ENCODE data around the gene CDH13. TPM values are rescaled to one million over a fixed set of nuclear protein-coding genes. Genes with fewer than 3 reads are reported as not detected.

The CDH13 gene
- polyA plus RNA-seq, 3 donors: 1.0 to 7.7 (median 2.8) TPM

- WGBS, 3 donors: 48 to 61% (median 59%) methylated on average over 5 of the region's 5 CpGs
- no peak overlapping the region for H3K27ac ChIP-seq (ENCODE audit: low read depth, low read length)
These were observed 1021.6 kb downstream of the CDH13 start for GRCh38 chr16:83648347-83648746.

- no peak overlapping the region for H3K27ac ChIP-seq (ENCODE audit: low read depth, low read length)
- WGBS, 3 donors: 72 to 83% (median 83%) methylated on average over 8 of the region's 8 CpGs
These were observed 1025.1 kb downstream of the CDH13 start for GRCh38 chr16:83651871-83652270.

- WGBS, 3 donors: 70 to 83% (median 82%) methylated on average over 9 of the region's 9 CpGs
- no peak overlapping the region for H3K27ac ChIP-seq (ENCODE audit: low read depth, low read length)
These were observed 1026.2 kb downstream of the CDH13 start for GRCh38 chr16:83652943-83653342.

GRCh38 chr16:83653785-83654184, 1027.0 kb downstream of the CDH13 start:
- H3K27ac ChIP-seq (ENCODE audit: low read depth, low read length): no peak overlapping the region
- 72 to 77% (median 76%) methylated on average over 6 of the region's 6 CpGs for WGBS, 3 donors

GRCh38 chr16:83660282-83660681, 1033.5 kb downstream of the CDH13 start:
- 62 to 86% (median 83%) methylated on average over 4 of the region's 4 CpGs for WGBS, 3 donors
- no peak overlapping the region for H3K27ac ChIP-seq (ENCODE audit: low read depth, low read length)

- H3K27ac ChIP-seq (ENCODE audit: low read depth, low read length): no peak overlapping the region
These were observed 1034.9 kb downstream of the CDH13 start for GRCh38 chr16:83661656-83662055.

- 57 to 84% (median 84%) methylated on average over 2 of the region's 2 CpGs for WGBS, 3 donors
- H3K27ac ChIP-seq (ENCODE audit: low read depth, low read length): no peak overlapping the region
These were observed 1039.7 kb downstream of the CDH13 start for GRCh38 chr16:83666449-83666848.

GRCh38 chr16:83669456-83669855, 1042.7 kb downstream of the CDH13 start:
- 56 to 77% (median 74%) methylated on average over 5 of the region's 5 CpGs for WGBS, 3 donors
- no peak overlapping the region for H3K27ac ChIP-seq (ENCODE audit: low read depth, low read length)

- no peak overlapping the region for H3K27ac ChIP-seq (ENCODE audit: low read depth, low read length)
- WGBS, 3 donors: 4 to 21% (median 21%) methylated on average over 5 of the region's 5 CpGs
These were observed 1048.3 kb downstream of the CDH13 start for GRCh38 chr16:83674931-83675535.

- WGBS, 3 donors: 66 to 74% (median 71%) methylated on average over 6 of the region's 6 CpGs
These were observed 1049.3 kb downstream of the CDH13 start for GRCh38 chr16:83676086-83676485.

GRCh38 chr16:83680980-83681379, 1054.2 kb downstream of the CDH13 start:
- 59 to 81% (median 76%) methylated on average over 4 of the region's 4 CpGs for WGBS, 3 donors
- H3K27ac ChIP-seq (ENCODE audit: low read depth, low read length): no peak overlapping the region

More at GRCh38 chr16:83676086-83676485, 1049.3 kb downstream of the CDH13 start:
- H3K27ac ChIP-seq (ENCODE audit: low read depth, low read length): no peak overlapping the region

- no peak overlapping the region for H3K27ac ChIP-seq (ENCODE audit: low read depth, low read length)
- WGBS, 3 donors: 34 to 52% (median 47%) methylated on average over 9 of the region's 9 CpGs
These were observed 1054.7 kb downstream of the CDH13 start for GRCh38 chr16:83681381-83681956.

- 56 to 68% (median 60%) methylated on average over 13 of the region's 13 CpGs for WGBS, 3 donors
- no peak overlapping the region for H3K27ac ChIP-seq (ENCODE audit: low read depth, low read length)
These were observed 1055.5 kb downstream of the CDH13 start for GRCh38 chr16:83682116-83682867.

- no peak overlapping the region for H3K27ac ChIP-seq (ENCODE audit: low read depth, low read length)
- WGBS, 3 donors: 12 to 49% (median 43%) methylated on average over 7 of the region's 7 CpGs
These were observed 1056.1 kb downstream of the CDH13 start for GRCh38 chr16:83682868-83683235.

- 78 to 89% (median 87%) methylated on average over 8 of the region's 8 CpGs for WGBS, 3 donors
- H3K27ac ChIP-seq (ENCODE audit: low read depth, low read length): no peak overlapping the region
These were observed 1058.9 kb downstream of the CDH13 start for GRCh38 chr16:83685615-83686165.

- 88 to 96% (median 94%) methylated on average over 3 of the region's 3 CpGs for WGBS, 3 donors
- no peak overlapping the region for H3K27ac ChIP-seq (ENCODE audit: low read depth, low read length)
These were observed 1060.0 kb downstream of the CDH13 start for GRCh38 chr16:83686726-83687125.

GRCh38 chr16:83689385-83689831, 1062.6 kb downstream of the CDH13 start:
- 35 to 40% (median 38%) methylated on average over 5 of the region's 5 CpGs for WGBS, 3 donors
- no peak overlapping the region for H3K27ac ChIP-seq (ENCODE audit: low read depth, low read length)

- no peak overlapping the region for H3K27ac ChIP-seq (ENCODE audit: low read depth, low read length)
- 22 to 31% (median 29%) methylated on average over 5 of the region's 5 CpGs for WGBS, 3 donors
These were observed 1065.5 kb downstream of the CDH13 start for GRCh38 chr16:83692224-83692623.

- 73 to 89% (median 87%) methylated on average over 4 of the region's 4 CpGs for WGBS, 3 donors
These were observed 1072.2 kb downstream of the CDH13 start for GRCh38 chr16:83698964-83699363.

More at GRCh38 chr16:83698964-83699363, 1072.2 kb downstream of the CDH13 start:
- H3K27ac ChIP-seq (ENCODE audit: low read depth, low read length): no peak overlapping the region
